T-helper 17 cell (primary cell): ENCODE data around the gene MRPS16. TPM values are rescaled to one million over a fixed set of nuclear protein-coding genes. Genes with fewer than 3 reads are reported as not detected.

ENCODE experiments used
- ATAC-seq: fragments of 150-1000 bp; cut with Tn5 transposase; 2 replicates; pipeline ENCODE4 v1.10.0; 2021; ENCODE audit warnings: mild to moderate bottlenecking, moderate library complexity
- DNase-seq, 3 donors: peaks; one replicate each; pipeline versions ENCODE4 v3.0.0 to v3.0.0-alpha.2; 2020 to 2021
- H3K9me3 ChIP-seq: one replicate; pipeline ENCODE4 v1.7.0; 2013; ENCODE audit warnings: low read length, mild to moderate bottlenecking; ENCODE audit not compliant: control insufficient read depth, poor library complexity, severe bottlenecking
- H3K27ac Mint-ChIP-seq: one replicate; pipeline ENCODE4 v1.8.0; 2022; ENCODE audit warnings: mild to moderate bottlenecking, moderate library complexity, mixed read lengths
- H3K27me3 Mint-ChIP-seq: one replicate; pipeline ENCODE4 v1.8.0; 2022; ENCODE audit warnings: mixed read lengths
- H3K36me3 Mint-ChIP-seq: one replicate; pipeline ENCODE4 v1.8.0; 2022; ENCODE audit warnings: low read depth, mixed read lengths
- H3K4me1 Mint-ChIP-seq: one replicate; pipeline ENCODE4 v1.8.0; 2022; ENCODE audit warnings: mild to moderate bottlenecking, mixed read lengths
- H3K4me3 Mint-ChIP-seq: one replicate; pipeline ENCODE4 v1.8.0; 2022; ENCODE audit warnings: mild to moderate bottlenecking, moderate library complexity, mixed read lengths
- total RNA-seq, 4 donors: library from RNA in 2 of 4; stranded (reverse) in 2 of 4; gene quantifications; one replicate each; pipeline ENCODE4 v1.2.3 and lab custom pipeline; 2022 to 2026

The MRPS16 gene
- total RNA-seq, 2 donors from 2014 or later = 32.0 to 34.4 TPM

DNA sequence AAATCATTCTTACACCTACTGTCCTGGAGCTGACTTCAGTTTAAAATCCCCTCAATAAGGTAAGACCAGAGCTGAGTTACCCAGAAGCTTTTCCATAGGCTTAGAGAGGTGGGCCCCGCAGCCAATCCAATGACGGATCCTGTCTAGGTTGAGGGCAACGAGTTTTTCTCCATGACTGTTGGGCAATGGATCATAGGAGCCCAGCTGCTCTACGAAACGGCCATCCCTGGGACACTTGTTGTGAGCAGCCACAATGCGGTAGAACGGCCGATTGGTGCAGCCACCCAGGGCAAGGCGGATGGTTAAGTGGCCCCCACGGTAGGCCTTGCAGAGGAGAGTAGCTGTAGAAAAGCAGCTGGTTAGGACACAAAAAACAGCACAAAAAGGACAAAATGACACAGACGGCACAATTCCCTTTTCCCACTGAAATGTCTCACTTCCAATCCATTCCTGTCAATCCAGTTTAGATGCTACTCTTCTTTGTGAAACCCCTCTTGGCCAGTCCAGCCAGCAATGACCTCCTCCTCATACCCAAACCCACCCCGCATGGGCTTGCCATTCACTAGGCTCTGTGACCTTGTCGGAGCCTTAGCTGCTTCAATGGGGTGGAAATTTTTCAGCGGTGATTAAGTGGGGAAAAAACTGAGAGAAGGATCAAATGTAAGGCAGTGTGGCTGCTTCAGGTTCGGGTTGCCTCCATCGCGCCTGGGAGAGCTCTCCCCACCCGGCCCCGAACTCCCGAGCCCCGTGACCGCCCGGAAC, 580 bp downstream of the MRPS16 start:
- Mint-ChIP-seq H3K36me3 (peaks cover 4% of the 10 kb centered on the region), H3K4me1 (peaks cover 28% of the 10 kb centered on the region), H3K4me3 (peak overlapping the region; percentile 95), H3K27me3 (no peaks in the 10 kb centered on the region), H3K27ac (peak overlapping the region; percentile 95)
- ATAC-seq = peak; percentile 53
- no peaks in the 10 kb centered on the region for H3K9me3 ChIP-seq
- no peak for DNase-seq

DNA sequence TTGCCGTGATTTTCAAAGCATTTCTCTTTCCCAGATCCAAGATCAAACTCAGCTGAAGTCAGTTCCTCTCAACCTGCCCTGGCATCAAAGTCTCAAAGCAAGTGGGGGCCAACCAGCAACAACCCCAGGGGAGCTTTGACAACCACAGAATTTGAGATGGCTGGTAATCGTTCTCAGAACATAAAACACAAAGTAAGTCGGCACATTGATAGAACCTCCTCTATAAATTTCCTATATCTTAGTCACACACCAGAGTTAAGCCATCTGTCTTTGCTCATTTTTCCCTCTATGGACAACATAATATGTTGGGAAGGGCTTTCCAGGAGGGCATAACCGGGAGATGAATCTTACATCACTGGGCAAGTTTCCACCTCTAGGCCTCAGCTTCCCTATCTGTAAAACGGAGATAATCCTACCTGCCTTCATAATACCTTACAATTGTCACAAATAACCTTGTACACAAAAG, 4.2 kb downstream of the MRPS16 start:
- no peak for ATAC-seq
- Mint-ChIP-seq H3K4me1 (peaks cover 44% of the 10 kb centered on the region), H3K27ac (peak overlapping the region; percentile 92), H3K36me3 (peaks cover 6% of the 10 kb centered on the region), H3K27me3 (no peaks in the 10 kb centered on the region), H3K4me3 (peak overlapping the region; percentile 53)
- DNase-seq = no peak
- H3K9me3 ChIP-seq = no peaks in the 10 kb centered on the region

DNA sequence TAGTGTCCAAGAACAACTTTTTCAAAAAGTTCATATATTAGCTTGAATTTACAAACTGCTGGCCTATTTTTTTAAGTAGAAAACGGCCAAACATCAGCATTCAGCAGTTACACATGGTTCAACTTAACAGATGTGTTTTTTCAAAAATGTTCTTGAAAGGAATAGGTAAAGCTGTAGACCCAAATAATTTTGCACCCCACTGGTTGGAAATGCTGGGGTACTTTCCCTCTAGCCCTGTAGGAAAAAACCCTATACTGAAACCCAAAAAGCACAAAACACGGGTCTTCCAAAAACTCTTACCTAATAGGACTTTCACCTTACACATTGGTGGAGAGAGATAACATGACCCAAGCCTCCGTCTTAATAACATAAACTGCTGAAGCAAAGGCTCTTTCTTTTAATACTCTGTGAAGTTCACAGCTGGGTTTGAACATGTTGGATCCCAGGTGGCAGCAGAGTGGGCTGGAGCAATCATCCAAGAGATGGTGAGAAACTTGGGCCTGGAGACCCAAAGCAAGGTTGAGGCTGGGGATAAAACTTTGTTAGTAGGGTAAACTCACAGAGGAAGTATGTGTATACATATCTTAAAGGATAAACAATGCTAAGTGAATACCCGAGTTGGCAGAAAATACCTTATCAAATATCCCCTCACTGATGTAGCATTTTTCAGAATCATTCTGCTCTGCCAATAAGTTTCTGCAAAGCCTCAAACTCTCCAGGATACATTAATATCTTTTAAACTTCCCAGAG, 4.8 kb downstream of the MRPS16 start:
- H3K9me3 ChIP-seq = no peaks in the 10 kb centered on the region
- Mint-ChIP-seq H3K27ac (peak overlapping the region; percentile 92), H3K27me3 (no peaks in the 10 kb centered on the region), H3K4me1 (peaks cover 41% of the 10 kb centered on the region), H3K36me3 (peaks cover 6% of the 10 kb centered on the region), H3K4me3 (peak overlapping the region; percentile 97)
- no peak for ATAC-seq
- DNase-seq = no peak

DNA sequence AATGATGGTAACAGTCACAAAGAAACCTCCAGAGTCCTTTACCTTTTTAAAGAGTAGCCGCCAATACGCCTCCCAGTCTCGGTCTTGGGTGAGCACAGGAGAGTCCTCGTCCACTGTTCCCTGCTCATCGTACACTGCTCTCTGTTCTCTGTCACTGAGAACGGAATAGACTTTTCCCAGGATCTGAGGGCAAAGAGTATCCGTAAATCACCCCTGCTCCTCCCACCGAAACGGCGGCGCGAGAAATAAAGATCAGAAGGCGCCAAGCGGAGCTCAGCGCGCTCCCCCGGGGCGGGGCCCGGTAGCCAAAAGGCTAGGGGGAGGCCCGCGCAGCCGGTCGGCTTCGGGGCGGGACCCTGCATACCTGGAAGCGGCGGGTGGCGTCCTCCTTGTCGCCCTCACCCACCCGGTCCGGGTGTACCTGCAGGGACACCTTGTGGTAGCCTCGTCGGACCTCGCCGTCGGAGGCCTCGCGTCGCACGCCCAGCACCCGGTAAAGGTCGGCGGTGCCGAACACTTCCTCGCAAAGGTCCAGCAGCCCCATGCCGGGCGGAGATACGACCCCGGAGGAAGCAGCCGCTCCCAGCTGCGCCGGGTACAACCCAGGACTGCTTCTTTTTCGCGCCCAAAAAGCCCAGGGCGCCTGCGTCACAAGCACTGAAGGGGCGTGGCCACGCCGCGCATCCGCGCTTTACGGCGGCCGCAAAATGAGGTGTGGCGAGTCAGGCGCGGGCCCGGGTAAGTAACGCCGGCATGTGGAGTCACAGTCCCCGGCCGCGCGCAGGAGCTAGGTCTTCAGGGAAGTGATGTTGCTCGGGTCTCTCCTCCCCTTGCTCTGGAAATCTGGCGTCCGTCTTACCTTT, 5.6 kb downstream of the MRPS16 start, which contains the start of gene DNAJC9:
TSS of gene DNAJC9 (minus strand) at position 610 of the 863 bp plus-strand sequence. CDS start at position 544, 66 bp downstream.
- peak within 1 kb of the TSS; percentile 97 for H3K4me3 Mint-ChIP-seq
- DNase-seq = peak; percentile 92 to 98 (median 94)
- H3K27me3 Mint-ChIP-seq = no peaks in the 10 kb centered on the region
- peaks cover 6% of the 10 kb centered on the region for H3K36me3 Mint-ChIP-seq
- H3K4me1 Mint-ChIP-seq = peaks cover 39% of the 10 kb centered on the region
- ATAC-seq = peak; percentile 89
- H3K27ac Mint-ChIP-seq = peak within 1 kb of the TSS; percentile 92
- H3K9me3 ChIP-seq = no peaks in the 10 kb centered on the region

- no peaks in the 10 kb centered on the region for H3K9me3 ChIP-seq
- H3K4me3 Mint-ChIP-seq = peak overlapping the region; percentile 97
- no peaks in the 10 kb centered on the region for H3K27me3 Mint-ChIP-seq
- H3K4me1 Mint-ChIP-seq = peaks cover 35% of the 10 kb centered on the region
- ATAC-seq (no peak), DNase-seq (no peak)
- H3K27ac Mint-ChIP-seq = peak overlapping the region; percentile 92
- H3K36me3 Mint-ChIP-seq = peaks cover 6% of the 10 kb centered on the region
These were observed 6.2 kb downstream of the MRPS16 start for GRCh38 chr10:73246322-73246645.

GRCh38 chr10:73244866-73245477, 7.5 kb downstream of the MRPS16 start:
- H3K4me3 Mint-ChIP-seq = peak overlapping the region; percentile 12
- no peaks in the 10 kb centered on the region for H3K9me3 ChIP-seq
- no peaks in the 10 kb centered on the region for H3K27me3 Mint-ChIP-seq
- DNase-seq (no peak), ATAC-seq (no peak)
- H3K27ac Mint-ChIP-seq = peak overlapping the region; percentile 92
- H3K4me1 Mint-ChIP-seq = peaks cover 27% of the 10 kb centered on the region
- peaks cover 2% of the 10 kb centered on the region for H3K36me3 Mint-ChIP-seq

DNA sequence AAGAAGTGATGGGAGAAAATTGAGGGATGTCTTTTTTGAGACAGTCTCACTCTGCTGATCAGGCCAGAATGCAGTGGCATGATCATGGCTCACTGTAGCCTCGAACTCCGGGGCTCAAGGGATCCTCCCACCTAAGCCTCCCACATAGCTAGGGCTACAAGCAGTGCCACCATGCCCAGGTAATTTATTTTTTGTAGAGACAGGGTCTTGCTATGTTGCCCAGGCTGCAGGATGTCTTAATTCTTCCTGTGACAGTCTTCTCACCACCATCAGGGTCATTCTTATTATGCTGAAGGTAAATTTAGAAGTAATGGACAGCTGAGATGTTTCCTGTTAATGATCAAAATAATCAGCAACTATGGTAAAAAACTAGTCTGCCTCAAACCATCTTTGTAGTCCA, 12.5 kb downstream of the MRPS16 start:
- H3K4me1 Mint-ChIP-seq = peaks cover 5% of the 10 kb centered on the region
- H3K36me3 Mint-ChIP-seq = peaks cover 2% of the 10 kb centered on the region
- H3K27me3 Mint-ChIP-seq = no peaks in the 10 kb centered on the region
- H3K9me3 ChIP-seq = no peaks in the 10 kb centered on the region
- ATAC-seq = no peak
- DNase-seq = no peak
- no peak overlapping the region for H3K27ac Mint-ChIP-seq
- H3K4me3 Mint-ChIP-seq = no peak overlapping the region

DNA sequence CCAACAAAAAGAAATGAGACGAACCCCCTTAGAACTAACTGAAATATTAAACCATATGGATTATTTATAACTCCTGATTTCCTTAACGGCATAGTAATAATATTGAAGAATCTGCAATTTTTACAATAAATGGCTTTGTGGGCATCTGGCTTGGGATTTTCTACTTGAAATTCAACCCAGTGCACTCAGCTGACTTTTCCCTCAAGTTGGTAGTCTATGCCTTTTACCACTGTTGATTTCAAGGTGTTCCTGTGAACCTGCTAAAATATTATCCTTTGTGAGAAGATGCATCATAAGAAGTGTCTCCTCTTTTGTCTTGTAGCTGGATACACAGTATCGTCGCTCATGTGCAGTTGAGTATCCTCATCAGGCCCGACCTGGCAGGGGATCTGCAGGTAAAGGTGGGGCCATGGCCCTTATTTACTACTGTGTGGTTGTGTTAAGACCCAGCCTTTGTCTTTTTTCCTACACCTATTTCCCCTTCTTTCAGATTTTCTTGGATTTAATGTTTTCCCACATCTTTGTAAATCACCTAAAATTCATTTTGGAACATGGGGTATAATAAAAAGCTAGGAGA, 13.4 kb downstream of the MRPS16 start:
- no peak overlapping the region for H3K27ac Mint-ChIP-seq
- no peaks in the 10 kb centered on the region for H3K27me3 Mint-ChIP-seq
- no peaks in the 10 kb centered on the region for H3K9me3 ChIP-seq
- peaks cover 2% of the 10 kb centered on the region for H3K4me1 Mint-ChIP-seq
- ATAC-seq = no peak
- DNase-seq = no peak
- no peak overlapping the region for H3K4me3 Mint-ChIP-seq
- peaks cover 2% of the 10 kb centered on the region for H3K36me3 Mint-ChIP-seq

DNA sequence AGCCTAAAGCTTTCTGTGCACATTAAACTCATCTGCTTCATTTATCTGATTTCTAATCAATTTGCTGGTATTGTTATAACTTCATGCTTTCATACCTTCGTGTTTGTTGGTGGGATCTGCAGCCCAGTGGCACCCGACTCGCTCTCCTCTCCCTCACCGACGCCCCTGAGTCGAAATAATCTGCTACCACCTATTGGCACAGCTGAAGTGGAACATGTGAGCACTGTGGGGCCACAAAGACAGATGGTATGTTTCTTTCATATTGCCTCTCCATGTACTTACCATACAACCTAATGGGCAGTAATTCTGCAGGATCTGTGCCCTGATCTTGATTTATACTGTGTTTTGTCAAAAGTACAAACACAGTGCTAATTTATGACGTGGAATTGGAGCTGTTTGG, 17.7 kb downstream of the MRPS16 start:
- no peak overlapping the region for H3K4me3 Mint-ChIP-seq

GRCh38 chr10:73233883-73234282, 18.6 kb downstream of the MRPS16 start:
- no peak for ATAC-seq
- peaks cover 2% of the 10 kb centered on the region for H3K36me3 Mint-ChIP-seq

More for the DNA sequence above, 17.7 kb downstream of the MRPS16 start:
- Mint-ChIP-seq H3K27ac (no peak overlapping the region), H3K4me1 (peaks cover 4% of the 10 kb centered on the region), H3K36me3 (peaks cover 2% of the 10 kb centered on the region), H3K27me3 (no peaks in the 10 kb centered on the region)
- no peak for DNase-seq
- H3K9me3 ChIP-seq = no peaks in the 10 kb centered on the region
- no peak for ATAC-seq

GRCh38 chr10:73232887-73233286, 19.6 kb downstream of the MRPS16 start:
- Mint-ChIP-seq H3K27me3 (no peaks in the 10 kb centered on the region), H3K4me1 (peaks cover 4% of the 10 kb centered on the region), H3K4me3 (no peak overlapping the region), H3K27ac (no peak overlapping the region), H3K36me3 (peaks cover 2% of the 10 kb centered on the region)
- ATAC-seq = no peak
- DNase-seq = no peak
- H3K9me3 ChIP-seq = no peaks in the 10 kb centered on the region

More at GRCh38 chr10:73233883-73234282, 18.6 kb downstream of the MRPS16 start:
- Mint-ChIP-seq H3K4me3 (no peak overlapping the region), H3K27me3 (no peaks in the 10 kb centered on the region), H3K4me1 (peaks cover 4% of the 10 kb centered on the region), H3K27ac (no peak overlapping the region)
- DNase-seq = no peak
- H3K9me3 ChIP-seq = no peaks in the 10 kb centered on the region

DNA sequence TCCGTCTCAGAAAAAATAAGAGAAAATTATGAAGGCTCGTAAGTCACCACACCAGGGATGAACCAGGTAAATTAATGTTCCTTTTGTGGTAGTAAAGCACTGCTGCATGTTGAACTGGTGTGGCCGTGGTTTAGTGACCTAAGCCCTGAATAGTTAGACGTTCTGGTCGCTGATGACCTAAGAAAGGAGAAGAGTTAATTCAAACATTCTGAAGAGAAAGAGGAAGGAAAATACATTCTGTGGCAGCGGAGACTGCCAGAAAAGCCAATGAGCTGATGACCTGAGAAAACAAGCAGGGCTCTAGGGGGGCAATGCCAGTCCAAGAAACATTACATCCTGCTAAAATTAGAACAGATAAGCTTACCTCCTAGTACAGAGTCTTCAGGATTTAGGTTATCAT, 22.9 kb downstream of the MRPS16 start:
- Mint-ChIP-seq H3K4me3 (no peak overlapping the region), H3K27me3 (no peaks in the 10 kb centered on the region), H3K27ac (peak overlapping the region; percentile 51), H3K36me3 (peaks cover 2% of the 10 kb centered on the region), H3K4me1 (peaks cover 2% of the 10 kb centered on the region)
- H3K9me3 ChIP-seq = no peaks in the 10 kb centered on the region
- no peak for ATAC-seq
- no peak for DNase-seq
